Iris pigment epithelial cell (primary cell): Measurements from ENCODE around the gene METAP2.
"Not testable (repeated sequence)": the region's sequence is repeated elsewhere in the genome, so short reads cannot be mapped to it uniquely, and the experiment has no call there.

Experiments
- DNase-seq: peaks from one replicate; pipeline ENCODE4 v3.0.0-alpha.2; 2011; ENCODE audit warnings: low read depth

The METAP2 gene

GRCh38 chr12:95462551-95462950 is 11.4 kb upstream of the METAP2 start:
- no peak for DNase-seq

GRCh38 chr12:95463050-95463449 is 10.9 kb upstream of the METAP2 start:
- no peak for DNase-seq

- not testable (repeated sequence) for DNase-seq
Measured at GRCh38 chr12:95463776-95464175, 10.2 kb upstream of the METAP2 start.

GRCh38 chr12:95465275-95465674 is 8.7 kb upstream of the METAP2 start:
- DNase-seq: no peak

GRCh38 chr12:95470300-95470699 is 3.7 kb upstream of the METAP2 start:
- no peak for DNase-seq

GRCh38 chr12:95473231-95473883 is 595 bp upstream of the METAP2 start:
- peak; percentile 57 for DNase-seq

- DNase-seq: peak; percentile 21
Measured at GRCh38 chr12:95474660-95474958, 657 bp downstream of the METAP2 start.

- DNase-seq: peak; percentile 70
Measured at GRCh38 chr12:95480230-95480629, 6.3 kb downstream of the METAP2 start.

GRCh38 chr12:95481072-95481471 is 7.1 kb downstream of the METAP2 start:
- no peak for DNase-seq

- no peak for DNase-seq
Measured at GRCh38 chr12:95481888-95482287, 7.9 kb downstream of the METAP2 start.

- not testable (repeated sequence) for DNase-seq
Measured at GRCh38 chr12:95482564-95482963, 8.6 kb downstream of the METAP2 start.

- peak; percentile 37 for DNase-seq
Measured at GRCh38 chr12:95484524-95484923, 10.6 kb downstream of the METAP2 start.

- peak; percentile 20 for DNase-seq
Measured at GRCh38 chr12:95487024-95487423, 13.1 kb downstream of the METAP2 start.

GRCh38 chr12:95492462-95492861 is 18.5 kb downstream of the METAP2 start:
- DNase-seq: no peak

GRCh38 chr12:95494888-95495287 is 20.9 kb downstream of the METAP2 start:
- DNase-seq: no peak

- no peak for DNase-seq
Measured at GRCh38 chr12:95495433-95495832, 21.5 kb downstream of the METAP2 start.

GRCh38 chr12:95497031-95497430 is 23.1 kb downstream of the METAP2 start:
- no peak for DNase-seq

- DNase-seq: no peak
Measured at GRCh38 chr12:95498968-95499367, 25.0 kb downstream of the METAP2 start.

GRCh38 chr12:95499772-95500171 is 25.8 kb downstream of the METAP2 start:
- no peak for DNase-seq

GRCh38 chr12:95504140-95504539 is 30.2 kb downstream of the METAP2 start:
- no peak for DNase-seq

GRCh38 chr12:95505039-95505438 is 31.1 kb downstream of the METAP2 start:
- no peak for DNase-seq

GRCh38 chr12:95506707-95507523 is 33.0 kb downstream of the METAP2 start:
- DNase-seq: peak; percentile 6

GRCh38 chr12:95509300-95509699 is 35.3 kb downstream of the METAP2 start:
- no peak for DNase-seq

- no peak for DNase-seq
Measured at GRCh38 chr12:95511977-95512376, 38.0 kb downstream of the METAP2 start.
